ENCODE data around the gene PPP3CA.

- TF ChIP-seq POLR2AphosphoS5 (IDR thresholded peaks at IDR 0.05; ENCODE audit: borderline replicate concordance, low read depth, low read length), result no peak
- no peak for TF ChIP-seq EZH2 (IDR thresholded peaks at IDR 0.05)
These were observed 260.3 kb downstream of the PPP3CA start for GRCh38 chr4:101086801-101087586.

Data from SK-N-MC (cell line).